COLO668 (cell line): ENCODE results near the gene CDIPT.
A peak's percentile ranks its signal among the peaks of the same experiment; 100 is the strongest.

Source experiments
- DNase-seq: peaks from one replicate; lab custom pipeline; 2025; ENCODE audit not compliant: unreplicated experiment; lab: John Stamatoyannopoulos, UW

Gene CDIPT

DNA sequence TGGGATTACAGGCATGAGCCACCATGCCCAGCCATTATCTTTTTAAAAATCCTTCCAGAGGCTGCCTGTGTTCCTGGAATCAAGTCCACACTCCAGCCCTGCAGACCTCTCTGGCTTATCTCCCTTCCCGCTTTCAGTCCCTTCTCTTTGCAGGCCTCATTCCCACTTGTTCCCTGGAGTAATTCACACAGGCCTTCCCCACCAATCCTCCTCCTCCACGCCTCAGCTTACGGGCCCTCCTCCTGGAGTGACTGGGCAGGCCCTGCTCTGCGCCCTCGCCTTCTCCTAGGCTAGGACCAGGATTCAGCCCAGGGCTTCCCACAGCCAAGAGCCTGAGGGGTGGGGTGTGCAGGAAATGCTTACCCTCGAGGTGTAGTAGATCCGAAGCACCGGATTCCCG, 2.8 kb downstream of the CDIPT start:
- no peak for DNase-seq

- no peak for DNase-seq
Measured at GRCh38 chr16:29858974-29859373, 4.1 kb downstream of the CDIPT start.

DNA sequence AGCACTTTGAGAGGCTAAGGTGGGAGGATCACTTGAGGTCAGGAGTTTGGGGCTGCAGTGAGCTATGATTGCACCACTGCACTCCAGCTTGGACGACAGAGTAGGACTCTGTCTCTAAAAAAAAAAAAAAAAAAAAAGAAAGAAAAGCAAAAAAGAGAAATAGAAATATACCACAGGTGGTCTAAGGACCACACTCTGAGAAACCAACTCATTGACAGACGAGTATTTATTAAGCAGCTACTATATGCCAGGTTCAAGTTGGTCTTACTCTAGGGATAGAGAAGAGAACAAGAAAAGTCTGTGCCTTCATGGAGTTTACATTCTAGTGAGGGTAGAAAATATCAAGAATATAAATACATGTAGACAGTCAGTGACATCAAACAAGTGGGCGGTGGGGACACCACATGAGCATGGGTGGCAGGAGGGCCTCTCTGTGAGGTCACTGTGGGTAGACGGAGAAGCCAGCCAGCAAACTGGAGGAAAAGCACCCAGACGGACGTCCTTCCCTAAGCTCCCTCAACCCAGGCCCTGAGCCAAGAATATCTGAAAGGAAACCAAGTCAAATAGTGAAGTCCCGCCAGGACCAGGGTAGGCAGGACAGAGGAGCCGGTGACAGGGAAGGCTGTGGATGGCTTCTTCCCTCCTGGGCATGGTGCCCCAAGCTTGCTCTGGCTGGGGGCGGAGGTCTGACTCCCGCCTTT, 4.7 kb downstream of the CDIPT start:
- no peak for DNase-seq

- no peak for DNase-seq
Measured at GRCh38 chr16:29857133-29857760, 5.8 kb downstream of the CDIPT start.

GRCh38 chr16:29854520-29855100, 8.4 kb downstream of the CDIPT start:
- no peak for DNase-seq

DNA sequence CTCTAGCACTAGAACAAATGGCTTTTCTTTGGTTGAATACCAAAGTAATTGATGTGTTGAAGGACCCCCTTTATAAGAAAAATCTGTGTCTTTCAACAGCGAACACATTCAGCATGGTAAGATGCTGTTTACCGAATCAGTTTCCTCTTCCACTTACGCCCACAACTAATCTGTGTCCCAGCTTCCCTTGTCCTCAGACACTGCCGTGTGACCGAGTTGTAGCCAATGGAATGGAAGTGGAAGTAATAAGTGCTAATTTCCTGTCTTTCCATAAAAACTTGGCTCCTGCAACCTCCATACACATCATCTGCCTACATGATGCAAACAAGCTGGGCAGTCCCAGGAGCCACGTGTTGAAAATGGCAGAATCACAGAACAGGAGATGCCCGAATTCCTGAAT, 10.4 kb downstream of the CDIPT start:
- no peak for DNase-seq

- no peak for DNase-seq
Measured at GRCh38 chr16:29850998-29851397, 12.0 kb downstream of the CDIPT start.

DNA sequence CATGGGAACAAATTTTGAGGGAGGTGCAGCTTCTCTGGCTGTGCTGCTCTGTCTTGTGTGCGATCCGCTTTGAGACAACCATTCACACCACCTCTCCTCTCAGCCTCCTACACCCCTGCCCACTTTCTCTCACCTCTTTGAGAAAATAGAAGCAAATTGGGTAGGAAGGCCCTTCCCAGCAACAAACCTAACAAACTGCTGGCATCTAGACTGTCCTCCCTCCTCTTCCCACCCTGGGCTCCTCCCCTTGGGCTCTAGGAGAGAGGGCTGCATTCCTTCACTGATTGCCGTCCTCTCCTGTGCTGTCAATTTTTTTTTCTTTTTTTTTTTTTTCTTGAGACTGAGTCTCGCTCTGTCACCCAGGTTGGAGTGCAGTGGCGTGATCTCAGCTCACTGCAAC, 13.5 kb downstream of the CDIPT start:
- DNase-seq: no peak

- peak; percentile 75 for DNase-seq
Measured at GRCh38 chr16:29848420-29849297, 14.4 kb downstream of the CDIPT start.

GRCh38 chr16:29845656-29846055, 17.4 kb downstream of the CDIPT start:
- no peak for DNase-seq

GRCh38 chr16:29844575-29845331, 18.3 kb downstream of the CDIPT start:
- no peak for DNase-seq

- DNase-seq: no peak
Measured at GRCh38 chr16:29843931-29844330, 19.1 kb downstream of the CDIPT start.

DNA sequence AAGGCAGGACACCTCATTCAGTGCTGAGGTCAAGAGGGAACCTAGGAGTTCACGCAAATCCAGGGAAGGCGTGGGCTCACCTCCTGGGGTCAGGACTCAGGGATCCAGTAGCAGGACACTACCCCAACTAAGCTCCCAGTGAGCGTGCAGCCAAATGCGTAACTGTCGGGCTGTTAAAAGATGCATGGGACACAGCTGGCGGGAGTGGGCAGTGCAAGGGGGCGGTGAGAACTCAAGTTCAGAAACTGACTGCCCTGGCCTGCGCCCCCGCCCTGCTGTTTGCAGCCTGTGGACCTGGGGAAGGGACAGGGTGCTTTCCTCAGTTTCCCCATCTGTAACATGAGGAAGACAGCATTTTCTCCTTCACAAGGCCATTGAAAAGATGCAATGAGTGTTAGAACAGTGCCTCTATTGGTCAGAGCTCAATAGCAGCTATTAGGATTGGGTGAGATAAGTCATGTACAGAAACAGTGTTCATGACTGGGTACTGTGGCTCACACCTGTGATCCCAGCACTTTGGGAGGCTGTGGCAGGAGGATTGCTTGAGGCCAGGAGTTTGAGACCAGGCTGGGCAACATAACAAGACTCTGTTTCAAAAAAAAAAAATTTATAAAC, 20.2 kb downstream of the CDIPT start:
- DNase-seq: no peak

GRCh38 chr16:29841631-29842030, 21.4 kb downstream of the CDIPT start:
- DNase-seq: no peak

GRCh38 chr16:29840240-29840639, 22.8 kb downstream of the CDIPT start:
- DNase-seq: no peak

DNA sequence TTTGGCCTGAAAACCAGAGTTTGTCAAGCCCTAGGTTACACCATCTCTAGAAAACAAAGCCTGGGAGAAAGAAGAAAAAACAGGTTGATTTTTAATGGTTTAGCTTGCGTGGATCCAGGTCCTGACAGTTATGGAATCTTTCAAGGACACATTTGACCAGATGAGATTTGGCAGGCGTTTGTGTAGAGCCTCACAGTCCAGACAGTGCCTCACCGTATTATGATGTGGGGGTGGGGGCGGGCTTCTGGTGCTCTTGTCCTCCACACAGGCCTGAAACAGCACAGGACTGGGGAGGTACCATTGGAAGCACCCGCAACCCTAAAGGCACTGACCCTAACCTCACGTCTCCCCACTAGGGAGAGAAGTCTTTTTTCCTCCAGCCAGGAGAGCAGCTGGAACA, 23.2 kb downstream of the CDIPT start:
- DNase-seq: no peak

- DNase-seq: no peak
Measured at GRCh38 chr16:29837841-29838240, 25.2 kb downstream of the CDIPT start.

GRCh38 chr16:29836623-29837022, 26.4 kb downstream of the CDIPT start:
- no peak for DNase-seq

DNA sequence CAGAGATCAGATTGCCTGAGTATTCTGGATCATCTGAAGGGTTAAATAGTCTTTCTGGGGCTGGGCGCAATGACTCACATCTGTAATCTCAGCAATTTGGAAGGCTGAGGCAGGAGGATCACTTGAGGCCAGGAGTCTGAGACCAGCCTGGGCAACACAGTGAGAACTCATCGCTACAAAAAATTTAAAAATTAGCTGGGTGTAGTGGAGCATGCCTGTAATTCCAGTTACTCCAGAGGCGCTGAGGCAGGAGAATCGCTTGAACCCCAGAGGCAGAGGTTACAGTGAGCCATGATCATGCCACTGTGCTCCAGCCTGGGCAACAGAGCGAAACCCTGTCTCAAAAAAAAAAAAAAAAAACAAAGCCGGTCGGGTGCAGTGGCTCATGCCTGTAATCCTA, 27.1 kb downstream of the CDIPT start:
- DNase-seq: no peak

GRCh38 chr16:29834079-29834478, 28.9 kb downstream of the CDIPT start:
- no peak for DNase-seq
